ENCODE measurements around the gene TRIM54. TPM values are rescaled to one million over a fixed set of nuclear protein-coding genes. Genes with fewer than 3 reads are reported as not detected.

Gene TRIM54
- polyA plus RNA-seq, 1 donor from 2014 or later: not detected

DNA sequence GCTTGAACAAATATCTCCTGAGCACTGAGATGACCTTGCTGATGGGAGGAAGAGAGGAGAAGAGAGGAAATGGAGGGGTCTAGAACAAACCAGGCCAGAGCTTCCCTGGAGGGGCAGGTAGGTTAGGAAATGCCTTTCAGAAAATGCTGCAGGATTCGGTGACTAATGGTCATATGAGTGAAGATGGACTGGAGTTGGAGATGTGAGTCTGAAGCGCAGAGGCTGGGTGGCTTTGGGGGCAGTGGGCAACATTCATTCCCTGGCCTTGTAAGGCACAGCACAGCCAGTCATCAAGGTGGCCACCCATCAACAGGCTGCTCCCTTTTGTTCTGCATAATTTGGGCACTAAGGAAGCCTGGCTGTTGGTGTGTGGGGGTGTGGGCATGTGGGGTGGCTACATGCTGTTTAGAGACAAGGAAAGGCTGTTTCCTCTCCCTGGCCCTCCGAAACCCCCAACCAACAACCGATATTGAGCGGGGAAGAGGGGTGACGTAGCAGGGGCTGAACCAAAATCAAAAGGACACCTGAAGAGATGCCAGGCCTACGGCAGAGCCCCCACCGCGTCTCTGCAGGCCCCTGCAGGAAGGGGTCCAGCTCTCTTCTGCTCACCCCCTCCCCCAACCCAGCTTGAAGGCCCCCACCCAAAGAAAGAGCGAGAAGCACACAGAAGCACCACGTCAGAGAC is 20.8 kb upstream of the TRIM54 start:
- Histone ChIP-seq H4K20me1 (ENCODE audit: insufficient read depth) (no peaks in the 10 kb centered on the region), H3K79me2 (replicated peaks; ENCODE audit: insufficient read depth, low read length) (no peaks in the 10 kb centered on the region), H3K9ac (ENCODE audit: low read length) (no peak overlapping the region), H3K9me2 (ENCODE audit: insufficient read depth, low read length) (no peaks in the 10 kb centered on the region), H3K36me3 (ENCODE audit: insufficient read depth, low read length) (no peaks in the 10 kb centered on the region), H3K9me3 (ENCODE audit: low read length) (no peaks in the 10 kb centered on the region), H3K27me3 (ENCODE audit: insufficient read depth, low read depth, low read length) (peaks cover 70% of the 10 kb centered on the region), H2AFZ (ENCODE audit: low read depth, low read length) (no peak overlapping the region), H3K4me3 (ENCODE audit: low read length) (no peak overlapping the region), H3K27ac (ENCODE audit: low read length) (no peak overlapping the region), H3K4me2 (ENCODE audit: low read length) (no peak overlapping the region), H3F3A (ENCODE audit: insufficient read depth, low read length, poor library complexity, severe bottlenecking) (no peaks in the 10 kb centered on the region)
- no peak for TF ChIP-seq POLR2AphosphoS5 (IDR thresholded peaks at IDR 0.05)
- no peak for TF ChIP-seq MXI1 (conservative IDR thresholded peaks at IDR 0.05; ENCODE audit: poor library complexity, severe bottlenecking)
- no peak for TF ChIP-seq EP300 (conservative IDR thresholded peaks at IDR 0.05; ENCODE audit: poor library complexity, severe bottlenecking)
- no peak for TF ChIP-seq EZH2 (IDR thresholded peaks at IDR 0.05; ENCODE audit: borderline replicate concordance, insufficient read depth, low read length, poor library complexity, severe bottlenecking)
- TF ChIP-seq, protein P1, sequence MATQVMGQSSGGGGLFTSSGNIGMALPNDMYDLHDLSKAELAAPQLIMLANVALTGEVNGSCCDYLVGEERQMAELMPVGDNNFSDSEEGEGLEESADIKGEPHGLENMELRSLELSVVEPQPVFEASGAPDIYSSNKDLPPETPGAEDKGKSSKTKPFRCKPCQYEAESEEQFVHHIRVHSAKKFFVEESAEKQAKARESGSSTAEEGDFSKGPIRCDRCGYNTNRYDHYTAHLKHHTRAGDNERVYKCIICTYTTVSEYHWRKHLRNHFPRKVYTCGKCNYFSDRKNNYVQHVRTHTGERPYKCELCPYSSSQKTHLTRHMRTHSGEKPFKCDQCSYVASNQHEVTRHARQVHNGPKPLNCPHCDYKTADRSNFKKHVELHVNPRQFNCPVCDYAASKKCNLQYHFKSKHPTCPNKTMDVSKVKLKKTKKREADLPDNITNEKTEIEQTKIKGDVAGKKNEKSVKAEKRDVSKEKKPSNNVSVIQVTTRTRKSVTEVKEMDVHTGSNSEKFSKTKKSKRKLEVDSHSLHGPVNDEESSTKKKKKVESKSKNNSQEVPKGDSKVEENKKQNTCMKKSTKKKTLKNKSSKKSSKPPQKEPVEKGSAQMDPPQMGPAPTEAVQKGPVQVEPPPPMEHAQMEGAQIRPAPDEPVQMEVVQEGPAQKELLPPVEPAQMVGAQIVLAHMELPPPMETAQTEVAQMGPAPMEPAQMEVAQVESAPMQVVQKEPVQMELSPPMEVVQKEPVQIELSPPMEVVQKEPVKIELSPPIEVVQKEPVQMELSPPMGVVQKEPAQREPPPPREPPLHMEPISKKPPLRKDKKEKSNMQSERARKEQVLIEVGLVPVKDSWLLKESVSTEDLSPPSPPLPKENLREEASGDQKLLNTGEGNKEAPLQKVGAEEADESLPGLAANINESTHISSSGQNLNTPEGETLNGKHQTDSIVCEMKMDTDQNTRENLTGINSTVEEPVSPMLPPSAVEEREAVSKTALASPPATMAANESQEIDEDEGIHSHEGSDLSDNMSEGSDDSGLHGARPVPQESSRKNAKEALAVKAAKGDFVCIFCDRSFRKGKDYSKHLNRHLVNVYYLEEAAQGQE (IDR thresholded peaks at IDR 0.05; ENCODE audit: borderline replicate concordance): no peak
- no peak for TF ChIP-seq CTCF (IDR thresholded peaks at IDR 0.05; ENCODE audit: poor library complexity, severe bottlenecking)
- TF ChIP-seq SMC3 (conservative IDR thresholded peaks at IDR 0.05; ENCODE audit: poor library complexity): no peak
- TF ChIP-seq RAD21 (conservative IDR thresholded peaks at IDR 0.05): no peak
- TF ChIP-seq TAF1 (IDR thresholded peaks at IDR 0.05; ENCODE audit: low read depth): no peak

- Histone ChIP-seq H3F3A (ENCODE audit: insufficient read depth, low read length, poor library complexity, severe bottlenecking) (no peaks in the 10 kb centered on the region), H3K27ac (ENCODE audit: low read length) (no peak overlapping the region), H3K9me3 (ENCODE audit: low read length) (no peaks in the 10 kb centered on the region), H3K27me3 (ENCODE audit: insufficient read depth, low read depth, low read length) (peaks cover 73% of the 10 kb centered on the region), H4K20me1 (ENCODE audit: insufficient read depth) (no peaks in the 10 kb centered on the region), H3K9ac (ENCODE audit: low read length) (no peak overlapping the region), H3K9me2 (ENCODE audit: insufficient read depth, low read length) (no peaks in the 10 kb centered on the region), H3K79me2 (replicated peaks; ENCODE audit: insufficient read depth, low read length) (no peaks in the 10 kb centered on the region), H3K36me3 (ENCODE audit: insufficient read depth, low read length) (no peaks in the 10 kb centered on the region), H2AFZ (ENCODE audit: low read depth, low read length) (no peak overlapping the region), H3K4me3 (ENCODE audit: low read length) (no peak overlapping the region), H3K4me2 (ENCODE audit: low read length) (no peak overlapping the region)
- TF ChIP-seq MXI1 (conservative IDR thresholded peaks at IDR 0.05; ENCODE audit: poor library complexity, severe bottlenecking) (no peak), RAD21 (conservative IDR thresholded peaks at IDR 0.05) (no peak), EZH2 (IDR thresholded peaks at IDR 0.05; ENCODE audit: borderline replicate concordance, insufficient read depth, low read length, poor library complexity, severe bottlenecking) (no peak), CTCF (IDR thresholded peaks at IDR 0.05; ENCODE audit: poor library complexity, severe bottlenecking) (no peak), POLR2AphosphoS5 (IDR thresholded peaks at IDR 0.05) (no peak), TAF1 (IDR thresholded peaks at IDR 0.05; ENCODE audit: low read depth) (no peak), EP300 (conservative IDR thresholded peaks at IDR 0.05; ENCODE audit: poor library complexity, severe bottlenecking) (no peak), SMC3 (conservative IDR thresholded peaks at IDR 0.05; ENCODE audit: poor library complexity) (no peak)
- TF ChIP-seq, protein P1 (IDR thresholded peaks at IDR 0.05; ENCODE audit: borderline replicate concordance): no peak
Measured at GRCh38 chr2:27261926-27262298, 20.3 kb upstream of the TRIM54 start.

Data from neural cell (in vitro differentiated cells).